NCI-H1417 (cell line): ENCODE data around the gene KCNG2.
"Not testable (repeated sequence)": the region's sequence is repeated elsewhere in the genome, so short reads cannot be mapped to it uniquely, and the experiment has no call there.

Experiments
- DNase-seq, 3 experiments: peaks; one replicate each; lab custom pipeline; 2025; lab: John Stamatoyannopoulos, UW

KCNG2 gene, protein sequence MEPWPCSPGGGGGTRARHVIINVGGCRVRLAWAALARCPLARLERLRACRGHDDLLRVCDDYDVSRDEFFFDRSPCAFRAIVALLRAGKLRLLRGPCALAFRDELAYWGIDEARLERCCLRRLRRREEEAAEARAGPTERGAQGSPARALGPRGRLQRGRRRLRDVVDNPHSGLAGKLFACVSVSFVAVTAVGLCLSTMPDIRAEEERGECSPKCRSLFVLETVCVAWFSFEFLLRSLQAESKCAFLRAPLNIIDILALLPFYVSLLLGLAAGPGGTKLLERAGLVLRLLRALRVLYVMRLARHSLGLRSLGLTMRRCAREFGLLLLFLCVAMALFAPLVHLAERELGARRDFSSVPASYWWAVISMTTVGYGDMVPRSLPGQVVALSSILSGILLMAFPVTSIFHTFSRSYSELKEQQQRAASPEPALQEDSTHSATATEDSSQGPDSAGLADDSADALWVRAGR

DNA sequence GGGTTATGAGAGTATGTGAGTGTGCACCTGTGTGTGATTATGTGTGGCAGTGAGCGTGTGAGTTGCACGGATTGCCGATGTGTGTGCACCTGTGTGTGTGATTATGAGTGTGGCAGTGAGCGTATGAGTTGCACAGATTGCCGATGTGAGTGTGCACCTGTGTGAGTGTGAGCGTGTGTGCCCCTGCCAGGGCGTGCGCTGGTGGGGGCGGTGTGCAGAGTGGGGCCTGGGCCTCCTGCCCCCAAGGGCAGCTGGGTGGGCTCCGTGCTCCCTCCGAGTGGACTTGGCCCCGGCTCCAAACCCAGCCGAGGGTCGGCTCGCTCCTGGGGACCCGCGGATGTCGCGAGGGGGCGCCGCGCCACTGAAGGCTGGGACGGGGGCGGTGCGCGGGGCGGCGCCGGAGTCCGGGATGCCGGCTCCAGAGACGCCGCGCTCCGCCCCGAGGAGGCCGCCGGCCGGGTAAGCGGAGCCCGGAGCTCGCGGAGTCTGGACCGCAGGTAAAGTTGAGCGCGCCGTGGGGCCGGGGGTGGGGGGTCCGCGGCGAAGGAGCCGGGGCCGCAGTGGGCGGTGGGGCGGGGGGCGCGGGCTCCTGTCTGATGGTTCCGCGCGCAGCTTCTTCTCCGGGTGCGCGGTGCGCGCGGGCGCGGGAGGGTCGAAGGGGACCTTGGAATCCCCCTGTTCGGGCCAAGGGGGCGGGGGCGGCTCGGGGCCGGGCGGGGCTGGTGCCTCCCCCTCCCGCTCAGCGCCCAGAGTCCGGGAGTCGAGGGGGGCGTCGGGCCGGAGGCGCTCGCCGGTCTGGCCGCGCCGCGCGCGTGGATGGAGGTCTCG, at the start of gene KCNG2:
TSS of gene KCNG2 (plus strand) at position 421 of the 828 bp plus-strand sequence. CDS start 65,730 bp downstream, outside the sequence.
- peak; percentile 6 to 63 (median 59) for DNase-seq

DNA sequence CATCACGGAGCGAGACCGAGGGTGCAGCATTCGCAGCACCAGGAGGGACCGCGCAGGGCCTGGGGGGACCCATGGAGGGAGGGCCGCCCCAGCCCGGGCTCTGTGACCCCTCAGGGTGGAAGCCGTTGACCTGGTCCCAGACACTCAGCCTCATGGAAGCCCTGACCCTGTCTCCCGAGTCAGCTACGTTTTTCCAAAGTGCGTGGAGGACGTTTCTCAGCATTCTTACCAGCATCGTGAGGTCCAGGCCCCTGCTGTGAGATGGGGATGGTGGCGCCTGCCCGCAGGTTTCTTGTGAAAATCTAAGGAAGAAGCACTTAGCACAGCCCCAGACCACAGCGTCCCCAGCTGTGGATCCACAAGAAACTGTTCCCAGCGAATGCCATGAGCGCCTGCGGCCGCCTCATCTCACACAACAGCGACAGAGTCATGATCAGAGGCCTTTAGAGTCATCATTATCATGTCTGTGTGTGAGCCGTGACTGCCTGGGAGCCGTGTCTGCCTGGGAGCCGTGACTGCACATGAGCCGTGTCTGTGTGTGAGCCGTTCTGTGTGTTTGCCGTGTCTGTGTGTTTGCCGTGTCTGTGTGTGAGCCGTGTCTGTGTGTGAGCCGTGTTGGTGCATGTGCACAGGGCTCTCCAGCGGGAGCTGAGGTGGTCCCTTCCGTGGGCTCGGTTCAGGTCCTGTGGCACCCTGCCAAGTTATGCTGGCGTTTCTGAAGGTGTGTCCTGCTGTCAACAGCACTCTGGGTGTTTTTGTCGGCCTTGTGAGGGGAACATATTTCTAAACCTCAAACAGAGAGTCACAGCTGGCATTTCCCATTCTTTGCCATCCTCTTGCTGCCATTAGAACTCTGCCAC, 49.2 kb upstream of the KCNG2 start:
- no peak for DNase-seq

DNA sequence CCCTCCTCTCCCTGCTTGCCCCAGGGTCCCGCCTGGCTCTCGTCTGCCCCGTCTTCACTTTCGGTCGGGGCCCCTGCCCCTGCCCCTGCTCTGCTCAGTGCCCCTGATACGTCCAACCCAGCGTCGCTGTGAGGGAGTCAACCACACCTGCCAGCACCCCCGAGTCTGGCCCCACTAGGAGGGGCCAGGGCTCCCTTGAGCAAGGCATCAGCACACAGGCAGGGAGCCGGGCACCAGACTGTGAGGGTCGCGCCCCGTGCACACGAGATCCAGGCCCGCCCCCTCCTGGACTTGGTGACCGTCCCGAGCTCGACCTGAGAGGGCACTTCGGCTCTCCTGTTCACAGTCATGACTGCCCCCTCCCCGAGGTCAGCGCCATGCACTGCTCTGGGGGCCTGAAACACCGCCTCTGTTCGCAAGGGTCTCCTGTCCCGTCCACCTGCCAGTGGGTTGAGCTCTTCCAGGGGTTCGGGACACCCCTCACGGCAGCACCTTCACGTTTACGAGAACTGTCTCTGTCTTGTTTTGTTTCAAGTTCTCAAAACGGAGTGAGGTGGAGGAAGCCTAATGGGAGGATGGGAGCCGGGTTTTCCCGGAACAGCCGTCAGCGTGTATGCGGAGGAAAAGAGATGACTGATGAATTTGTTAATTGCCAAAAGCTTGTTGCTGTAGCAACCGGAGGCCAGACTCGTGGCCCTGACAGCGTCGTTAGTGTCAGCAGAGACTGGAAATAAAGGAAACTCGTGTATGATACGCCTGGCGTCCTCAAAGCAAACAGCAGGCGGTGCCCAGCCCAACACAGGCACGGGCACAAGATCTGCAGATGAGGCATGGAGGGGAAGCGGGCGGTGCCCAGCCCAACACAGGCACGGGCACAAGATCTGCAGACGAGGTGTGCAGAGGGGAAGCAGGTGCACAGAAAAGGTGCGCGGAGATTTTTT, 48.2 kb upstream of the KCNG2 start:
- DNase-seq, result peak in 2 of 3 experiments; percentile 64 to 84

DNA sequence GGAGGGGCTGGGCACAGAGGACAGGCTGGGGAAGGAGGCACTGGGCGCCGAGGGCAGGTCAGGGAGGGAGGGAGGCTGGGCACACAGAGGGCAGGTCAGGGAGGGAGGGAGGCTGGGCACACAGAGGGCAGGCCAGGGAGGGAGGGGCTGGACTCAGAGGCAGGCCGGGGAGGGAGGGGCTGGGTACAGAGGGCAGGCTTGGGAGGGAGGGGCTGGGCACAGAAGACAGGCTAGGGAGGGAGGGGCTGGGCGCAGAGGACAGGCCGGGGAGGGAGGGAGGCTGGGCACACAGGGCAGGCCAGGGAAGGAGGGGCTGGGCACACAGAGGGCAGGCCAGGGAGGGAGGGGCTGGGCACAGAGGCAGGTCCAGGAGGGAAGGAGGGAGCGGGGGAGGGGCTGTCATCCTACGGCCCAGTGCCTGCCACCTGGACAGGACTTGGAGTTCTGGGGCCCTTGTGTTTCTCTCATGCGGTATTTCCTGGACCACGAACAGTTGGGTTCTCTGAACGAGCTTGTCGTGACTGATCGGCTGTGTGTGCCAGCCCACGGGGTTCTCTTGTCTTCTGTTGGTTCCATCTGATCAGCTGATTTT, 46.7 kb upstream of the KCNG2 start:
- DNase-seq, result peak in 1 of 3 experiments; percentile 52

DNA sequence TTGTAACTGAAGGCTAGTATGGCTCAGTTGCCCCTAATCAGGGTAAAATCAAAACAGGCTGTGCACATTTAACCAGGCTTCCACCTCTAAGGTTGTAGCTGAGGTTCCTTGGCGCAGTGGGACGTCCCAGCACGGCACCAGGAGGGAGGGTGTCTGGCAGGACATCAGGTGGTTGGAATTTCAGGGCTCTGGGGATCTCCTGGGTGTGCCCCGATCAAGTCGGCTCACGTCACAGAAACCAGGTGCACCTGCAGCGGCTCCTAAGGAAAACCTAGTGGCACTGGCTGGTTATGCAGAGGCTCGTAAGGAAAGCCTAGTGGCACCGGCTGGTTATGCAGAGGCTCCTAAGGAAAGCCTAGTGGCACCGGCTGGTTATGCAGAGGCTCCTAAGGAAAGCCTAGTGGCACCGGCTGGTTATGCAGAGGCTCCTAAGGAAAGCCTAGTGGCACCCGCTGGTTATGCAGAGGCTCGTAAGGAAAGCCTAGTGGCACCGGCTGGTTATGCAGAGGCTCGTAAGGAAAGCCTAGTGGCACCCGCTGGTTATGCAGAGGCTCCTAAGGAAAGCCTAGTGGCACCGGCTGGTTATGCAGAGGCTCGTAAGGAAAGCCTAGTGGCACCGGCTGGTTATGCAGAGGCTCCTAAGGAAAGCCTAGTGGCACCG, 45.7 kb upstream of the KCNG2 start:
- not testable (repeated sequence) for DNase-seq

DNA sequence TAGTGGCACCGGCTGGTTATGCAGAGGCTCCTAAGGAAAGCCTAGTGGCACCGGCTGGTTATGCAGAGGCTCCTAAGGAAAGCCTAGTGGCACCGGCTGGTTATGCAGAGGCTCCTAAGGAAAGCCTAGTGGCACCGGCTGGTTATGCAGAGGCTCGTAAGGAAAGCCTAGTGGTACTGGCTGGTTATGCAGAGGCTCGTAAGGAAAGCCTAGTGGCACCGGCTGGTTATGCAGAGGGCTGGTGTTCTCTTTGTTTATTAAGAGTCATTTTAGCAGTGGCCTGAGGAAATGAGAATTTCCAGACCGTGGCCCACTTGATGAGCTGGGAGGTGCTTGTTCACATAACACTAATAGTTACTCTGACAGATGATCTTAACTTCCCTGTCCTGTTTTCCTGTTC, 44.8 kb upstream of the KCNG2 start:
- DNase-seq, result not testable (repeated sequence)

DNA sequence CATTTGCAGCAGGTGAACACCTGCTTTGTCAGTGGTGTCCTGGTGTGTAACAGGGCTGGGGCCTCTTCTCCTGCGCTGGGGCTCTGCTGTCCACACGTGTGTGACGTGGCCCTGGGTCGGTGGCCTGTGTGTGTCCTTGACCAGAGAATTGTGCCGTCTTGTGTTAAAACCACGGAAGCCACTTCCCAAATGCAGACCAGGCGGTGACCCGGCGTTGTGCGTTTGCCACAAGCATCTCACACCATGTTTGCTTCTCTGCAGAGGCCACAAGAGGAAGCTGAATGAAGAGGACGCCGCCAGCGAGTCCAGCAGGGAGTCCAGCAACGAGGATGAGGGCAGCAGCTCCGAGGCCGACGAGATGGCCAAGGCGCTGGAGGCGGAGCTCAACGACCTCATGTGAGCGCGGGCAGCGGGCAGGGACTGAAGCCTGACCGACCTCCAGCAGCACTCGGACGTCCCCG, 44.3 kb upstream of the KCNG2 start:
- DNase-seq, result no peak

DNA sequence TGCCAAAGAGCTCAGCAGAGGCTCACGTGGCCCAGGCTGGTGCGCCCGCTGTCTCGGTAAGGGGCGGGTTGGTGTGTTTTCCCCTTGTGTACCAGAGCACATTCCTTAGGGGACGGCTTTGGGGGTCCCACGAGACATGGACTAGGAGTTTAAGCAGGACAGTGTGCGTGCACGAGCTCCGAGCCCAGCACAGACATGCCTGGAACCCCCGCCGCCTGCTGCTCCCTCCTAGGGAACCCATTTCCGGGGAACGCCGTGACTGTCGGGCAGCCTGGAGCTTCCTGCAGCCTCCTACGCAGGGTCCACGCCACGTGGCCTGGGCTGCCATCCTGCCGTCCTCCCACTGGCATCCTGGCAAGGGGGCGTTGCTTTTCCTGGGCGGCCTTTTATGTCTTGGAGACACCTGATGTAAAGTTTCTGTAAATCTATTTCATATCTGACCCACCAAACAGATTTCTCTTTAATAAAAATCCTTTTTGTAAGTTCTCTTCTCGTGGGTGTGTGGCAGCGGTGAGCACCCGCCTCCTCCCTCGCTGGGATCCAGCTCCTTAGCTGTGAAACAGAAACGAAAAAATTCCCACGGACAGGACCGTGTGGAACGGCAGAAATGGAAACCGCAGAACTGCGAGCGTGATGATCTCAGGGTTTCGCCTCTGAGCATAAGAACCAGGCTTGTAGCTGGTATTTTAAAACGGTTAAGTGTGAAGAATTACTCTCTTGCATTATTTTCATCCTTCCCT, 43.5 kb upstream of the KCNG2 start:
- DNase-seq, result no peak

DNA sequence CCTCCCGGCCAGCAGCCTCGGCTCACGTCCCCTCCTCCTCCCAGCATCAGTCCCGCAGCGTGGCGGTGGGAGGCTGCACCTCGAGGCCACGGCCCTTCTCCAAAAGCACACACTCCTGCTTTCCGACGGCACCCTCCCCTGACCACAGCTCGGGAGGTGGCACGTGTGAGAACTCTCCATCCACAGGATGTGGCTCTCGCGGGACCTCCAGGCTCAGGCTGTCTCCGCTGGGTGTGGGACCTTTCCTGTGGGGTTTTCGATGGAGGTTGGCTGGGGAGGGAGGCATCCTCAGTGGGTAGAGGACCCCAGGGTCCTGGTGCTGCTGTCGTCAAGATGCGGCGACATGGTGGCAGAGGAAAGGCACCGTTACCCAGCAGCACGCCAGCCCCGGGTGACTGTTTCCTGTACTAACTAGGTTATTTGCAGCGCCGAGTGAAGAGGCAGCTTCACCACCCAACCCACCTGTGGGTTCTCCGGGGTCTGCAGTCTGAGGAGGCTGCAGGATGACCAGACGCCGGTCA, 42.8 kb upstream of the KCNG2 start:
- DNase-seq, result no peak

DNA sequence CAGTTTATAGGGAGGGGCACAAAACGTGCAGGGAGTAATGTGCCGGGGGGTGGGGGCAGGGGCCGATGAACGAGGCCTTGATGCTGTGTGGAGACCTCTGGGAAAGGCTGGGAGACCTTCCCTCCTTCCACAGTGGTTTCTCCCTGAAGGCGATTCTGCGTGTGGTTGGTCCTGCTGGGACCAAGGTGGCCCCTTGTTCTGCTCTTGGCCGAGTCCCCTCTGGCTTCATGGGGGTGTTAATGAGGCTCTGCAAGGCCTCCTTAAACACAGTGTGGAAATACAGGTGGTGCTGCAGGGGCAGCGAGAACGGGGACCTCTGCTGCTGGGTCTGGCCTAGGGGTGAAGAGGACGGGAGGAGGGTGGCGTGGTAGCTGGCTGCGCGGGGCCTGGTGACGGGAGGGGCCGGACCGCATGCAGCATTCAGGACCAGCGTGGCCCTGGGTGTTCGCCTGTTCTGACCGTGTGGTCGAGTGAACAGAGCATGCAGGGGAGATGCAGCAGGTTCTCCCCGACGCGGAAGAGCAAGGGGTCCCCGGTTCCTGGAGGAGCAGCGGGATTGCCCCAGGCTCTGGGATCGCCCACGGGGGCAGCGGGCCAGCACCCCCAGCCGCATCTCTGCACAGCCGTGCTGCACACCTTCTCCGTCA, 42.1 kb upstream of the KCNG2 start:
- no peak for DNase-seq

DNA sequence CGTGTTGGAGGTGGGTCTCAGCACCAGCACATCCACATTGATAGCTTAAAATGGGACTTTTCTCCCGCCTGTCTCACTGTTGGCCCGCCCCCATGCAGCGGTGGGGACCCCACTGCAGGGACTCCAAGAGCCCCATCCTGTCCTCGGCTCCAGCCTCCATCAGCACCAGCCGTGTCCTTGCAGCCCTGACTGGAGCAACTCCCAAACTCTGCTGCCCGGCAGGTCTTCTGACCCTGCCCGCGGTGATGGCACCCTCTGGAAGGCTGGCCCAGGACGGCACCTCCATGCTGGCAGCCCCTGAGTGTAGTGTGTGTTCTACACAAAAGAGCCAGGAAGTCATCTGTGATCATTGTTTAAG, 41.6 kb upstream of the KCNG2 start:
- DNase-seq, result no peak

DNA sequence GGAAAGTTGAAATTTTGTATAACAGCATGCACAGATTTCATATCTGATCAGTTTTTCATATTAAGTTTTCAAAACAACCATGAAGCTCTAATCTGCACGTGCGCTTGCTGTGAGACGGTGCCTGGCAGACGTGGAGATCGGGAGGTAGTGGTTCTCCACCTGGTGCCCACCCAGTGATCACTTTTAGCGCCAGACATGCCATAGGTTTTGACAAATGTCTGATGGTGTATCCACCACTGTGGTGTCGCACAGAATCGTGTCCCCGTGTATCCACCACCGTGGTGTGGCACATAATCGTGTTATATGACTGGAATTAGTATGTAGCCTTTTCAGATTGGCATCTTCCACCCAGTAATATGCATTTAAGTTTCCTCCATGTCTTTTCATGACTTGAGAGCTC, 40.9 kb upstream of the KCNG2 start:
- DNase-seq, result no peak

DNA sequence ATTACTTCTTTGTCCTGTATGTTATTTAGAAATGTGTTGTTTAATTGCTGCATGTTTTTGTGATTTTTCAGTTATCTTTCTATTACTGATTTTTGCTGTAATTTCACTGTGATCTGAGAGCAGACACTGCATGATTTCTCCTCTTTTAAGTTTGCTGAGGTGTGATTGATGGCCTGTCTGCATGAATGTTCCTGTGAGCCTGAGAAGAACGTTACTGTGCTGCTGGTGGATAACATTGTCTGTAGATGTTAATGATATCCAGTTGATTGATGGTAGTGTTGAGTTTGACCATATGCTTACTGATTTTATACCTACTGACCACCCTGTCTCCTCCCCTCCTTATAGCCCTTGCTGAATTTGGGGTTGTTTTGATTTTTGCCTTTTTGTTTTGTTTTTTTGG, 37.4 kb upstream of the KCNG2 start:
- no peak for DNase-seq

DNA sequence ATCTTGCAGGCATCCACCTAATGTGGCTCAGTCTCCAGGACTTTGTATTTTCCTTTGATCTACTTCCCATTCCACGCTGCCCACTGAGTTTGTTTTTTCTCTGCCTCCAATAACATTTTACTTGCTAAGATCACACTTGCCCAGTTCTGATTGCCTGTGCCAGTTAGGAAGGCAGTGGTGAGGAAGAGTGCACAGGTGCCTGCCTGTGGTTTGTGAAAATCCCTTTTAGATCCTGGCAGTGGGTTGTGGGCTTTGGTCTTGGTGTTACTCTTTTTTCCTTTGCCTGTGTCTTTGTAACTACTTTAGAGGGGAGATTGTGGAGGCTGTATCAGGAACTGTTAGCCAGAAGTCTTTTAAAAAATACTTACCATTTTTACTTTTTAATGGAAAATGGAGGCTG, 36.9 kb upstream of the KCNG2 start:
- DNase-seq, result no peak

DNA sequence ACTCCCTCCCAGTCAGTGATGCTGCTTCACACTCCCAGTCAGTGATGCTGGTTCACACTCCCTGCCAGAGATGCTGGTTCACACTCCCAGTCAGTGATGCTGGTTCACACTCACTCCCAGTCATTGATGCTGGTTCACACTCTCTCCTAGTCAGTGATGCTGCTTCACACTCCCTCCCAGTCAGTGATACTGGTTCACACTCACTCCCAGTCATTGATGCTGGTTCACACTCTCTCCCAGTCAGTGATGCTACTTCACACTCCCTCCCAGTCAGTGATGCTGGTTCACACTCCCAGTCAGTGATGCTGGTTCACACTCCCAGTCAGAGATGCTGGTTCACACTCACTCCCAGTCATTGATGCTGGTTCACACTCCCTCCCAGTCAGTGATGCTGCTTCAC, 34.3 kb upstream of the KCNG2 start:
- no peak for DNase-seq

DNA sequence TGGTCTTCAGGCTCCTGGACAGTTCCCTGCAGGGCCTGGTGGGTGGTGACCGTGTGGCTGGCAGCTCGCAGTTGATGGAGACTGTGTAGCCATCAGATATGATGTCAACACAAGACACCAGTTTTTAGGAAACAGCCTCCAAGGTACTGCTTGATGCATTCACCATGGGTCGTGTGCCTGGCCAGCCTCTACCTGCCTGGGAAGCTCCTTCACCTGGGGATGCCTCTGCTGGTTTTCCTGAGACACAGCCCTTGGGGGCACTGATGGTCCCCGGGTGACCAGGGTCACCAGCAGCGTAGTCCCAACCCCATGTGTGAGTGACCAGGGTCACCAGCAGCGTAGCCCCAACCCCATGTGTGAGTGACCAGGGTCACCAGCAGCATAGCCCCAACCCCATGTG, 33.6 kb upstream of the KCNG2 start:
- DNase-seq, result no peak

DNA sequence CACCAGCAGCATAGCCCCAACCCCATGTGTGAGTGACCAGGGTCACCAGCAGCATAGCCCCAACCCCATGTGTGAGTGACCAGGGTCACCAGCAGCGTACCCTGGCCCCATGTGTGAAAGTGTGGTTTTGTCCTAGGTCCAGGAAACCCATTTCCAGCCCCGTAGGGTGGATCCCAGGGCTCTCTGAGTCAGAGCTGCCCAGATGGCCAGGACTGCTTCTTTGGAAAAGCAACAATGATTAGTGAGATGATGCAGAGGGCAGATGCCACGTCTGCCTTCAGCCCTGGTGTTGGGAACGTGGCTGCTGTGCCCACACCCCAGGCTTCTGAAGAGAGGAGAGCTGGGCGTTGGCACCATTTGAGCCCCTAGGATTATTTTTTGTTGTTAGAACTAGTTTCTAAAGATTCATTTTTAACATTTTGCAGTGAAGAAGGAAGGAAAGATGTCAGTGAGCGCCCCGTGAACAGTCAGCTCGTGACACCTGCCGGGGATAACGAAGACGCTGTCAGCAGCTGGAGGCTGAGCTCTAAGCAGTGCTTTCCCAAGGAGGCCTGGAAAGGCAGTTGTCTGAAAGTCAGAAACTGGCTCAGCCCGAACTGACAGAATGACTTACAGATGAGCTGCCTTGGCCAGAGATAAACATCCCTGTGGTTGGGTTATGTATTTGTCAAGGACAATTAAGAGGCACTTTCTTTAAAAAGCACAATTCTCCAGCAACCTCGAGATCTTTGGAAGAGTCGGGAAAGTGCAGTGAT, 32.1 kb upstream of the KCNG2 start:
- DNase-seq, result peak; percentile 56 to 83 (median 70)

DNA sequence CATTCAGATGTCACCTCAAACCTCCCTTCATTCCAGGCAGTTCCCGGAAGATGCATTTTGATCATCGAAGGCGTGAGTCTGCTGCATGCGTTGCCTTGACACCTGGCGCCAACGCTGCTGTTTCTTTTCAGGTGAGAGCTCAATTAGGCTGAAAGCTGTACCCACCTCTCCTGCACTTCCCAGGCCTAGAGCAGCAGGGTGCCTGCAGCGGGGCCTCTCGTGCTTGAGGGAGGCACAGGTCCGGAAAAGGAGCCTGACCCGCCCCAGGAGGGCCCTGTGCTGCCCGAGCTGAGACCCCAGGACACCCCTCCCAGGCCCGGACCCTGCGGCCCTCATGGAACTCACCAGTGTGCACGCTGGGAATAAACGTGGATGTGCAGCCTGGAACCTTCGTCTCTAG, 31.4 kb upstream of the KCNG2 start:
- DNase-seq, result peak; percentile 56 to 92 (median 76)
